C1 segment of cervical spinal cord (tissue), 14 donors: Measurements from ENCODE around the gene TMEM235.
A peak's percentile ranks its signal among the peaks of the same experiment; 100 is the strongest.

ENCODE experiments used
- DNase-seq, 14 donors: peaks; one replicate each; lab custom pipeline; 2025; lab: John Stamatoyannopoulos, UW

TMEM235 gene

DNA sequence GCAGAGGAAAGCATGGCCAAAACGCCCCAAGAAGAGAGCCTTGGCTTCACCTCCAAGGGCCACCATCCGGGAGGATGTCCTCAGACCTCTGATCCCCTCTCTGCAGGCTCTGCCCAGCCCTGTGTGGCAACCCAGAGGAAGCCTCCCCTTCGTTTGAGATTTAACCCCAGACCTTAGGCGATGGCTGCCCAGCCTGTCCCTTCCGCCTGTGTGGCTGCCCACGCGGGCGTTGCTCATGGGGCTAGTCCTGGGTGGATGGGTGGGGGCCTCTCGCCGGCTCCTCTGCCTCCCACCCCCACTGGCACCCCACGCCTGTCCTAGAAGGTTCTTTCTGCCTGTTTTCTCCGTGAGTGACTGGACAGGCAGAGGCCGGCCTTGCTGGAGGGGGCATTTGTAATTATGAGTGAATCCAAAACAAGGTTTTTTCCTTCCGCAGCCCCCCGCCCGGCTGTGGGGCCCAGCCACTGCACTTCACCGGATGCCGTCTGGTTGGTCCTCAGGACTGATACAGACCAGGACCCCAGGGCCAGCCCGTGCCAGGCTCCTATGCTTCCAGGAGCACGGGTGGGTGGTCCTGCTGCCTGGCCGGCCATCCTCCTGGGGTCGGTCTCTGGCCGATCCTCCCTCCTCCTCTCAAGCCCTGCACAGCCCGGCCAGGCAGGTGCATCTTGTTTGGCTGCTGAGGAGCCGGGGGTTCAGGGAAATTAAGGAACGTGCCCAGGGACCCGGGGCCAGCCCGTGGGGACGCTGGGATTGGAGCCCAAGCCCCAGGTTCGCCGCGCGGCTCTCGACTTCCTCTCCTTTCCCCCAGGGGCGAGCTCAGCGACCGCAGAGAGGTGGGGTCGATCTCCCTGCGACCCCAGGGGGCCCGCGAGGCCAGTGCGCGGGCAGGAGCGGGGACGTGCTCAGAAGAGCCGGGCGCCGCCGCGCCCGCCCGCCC is at the start of gene TMEM235:
TMEM235 (plus strand) TSS at position 636 of the 940 bp plus-strand sequence. CDS start 393 bp downstream, outside the sequence.
- peak in 3 of 14 donors; percentile 37 to 54 (median 52) for DNase-seq

- DNase-seq: no peak
Observed at GRCh38 chr17:78182504-78182903, 48.9 kb upstream of the TMEM235 start.

- DNase-seq: no peak
Observed at GRCh38 chr17:78183916-78184315, 47.5 kb upstream of the TMEM235 start.

DNA sequence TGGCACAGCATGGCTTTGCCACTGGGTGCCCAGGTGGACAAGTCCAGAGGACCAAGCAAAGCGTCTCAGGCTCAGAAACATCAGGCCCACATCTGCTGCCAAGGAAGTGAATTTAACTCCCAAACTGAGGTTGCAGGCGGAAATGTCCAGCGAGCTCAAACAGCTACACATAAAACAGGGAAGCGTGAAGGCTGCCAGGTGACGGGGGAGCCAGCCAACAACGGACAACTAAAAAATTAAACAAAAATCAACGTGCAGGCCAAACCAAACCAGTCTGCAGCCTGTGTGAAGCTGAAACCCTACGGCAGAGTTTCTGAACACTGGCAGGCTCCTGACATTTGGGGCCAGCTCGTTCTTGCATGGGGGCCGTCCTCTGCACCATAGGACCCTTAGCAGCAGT is 47.1 kb upstream of the TMEM235 start:
- no peak for DNase-seq

DNA sequence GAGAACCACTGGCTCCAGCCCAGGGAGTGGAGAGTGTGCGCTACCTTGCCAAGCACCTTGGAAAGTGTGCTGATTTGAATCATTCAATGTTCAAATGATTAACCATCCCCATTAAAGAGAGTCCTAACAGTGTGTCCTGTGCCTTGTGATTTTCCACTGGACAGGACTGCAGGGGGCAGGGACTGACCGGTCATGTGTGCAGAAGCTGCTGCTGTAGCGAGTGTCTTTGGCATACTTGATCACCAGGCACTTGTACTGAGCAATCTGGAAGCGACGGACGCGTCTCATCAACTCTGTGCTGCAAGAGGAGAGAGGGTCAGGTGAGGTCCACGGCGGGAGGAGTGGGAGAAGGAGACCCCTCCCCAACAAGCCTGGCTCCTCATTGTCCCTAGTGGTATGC is 46.6 kb upstream of the TMEM235 start:
- DNase-seq: peak in 1 of 14 donors; percentile 35

GRCh38 chr17:78185981-78186691 is 45.3 kb upstream of the TMEM235 start:
- no peak for DNase-seq

GRCh38 chr17:78186692-78187595 is 44.5 kb upstream of the TMEM235 start, which contains the start of the genes AFMID and TK1:
Gene AFMID (plus strand): TSS chr17:78187362. CDS start chr17:78187371, 9 bp downstream.
Gene TK1 (minus strand): TSS chr17:78187052. CDS start chr17:78186994, 58 bp downstream.
- DNase-seq: peak; percentile 53 to 98 (median 90)

- DNase-seq: no peak
Observed at GRCh38 chr17:78196716-78197115, 34.7 kb upstream of the TMEM235 start.

GRCh38 chr17:78197147-78197832 is 34.1 kb upstream of the TMEM235 start:
- peak in 8 of 14 donors; percentile 15 to 88 (median 36) for DNase-seq

DNA sequence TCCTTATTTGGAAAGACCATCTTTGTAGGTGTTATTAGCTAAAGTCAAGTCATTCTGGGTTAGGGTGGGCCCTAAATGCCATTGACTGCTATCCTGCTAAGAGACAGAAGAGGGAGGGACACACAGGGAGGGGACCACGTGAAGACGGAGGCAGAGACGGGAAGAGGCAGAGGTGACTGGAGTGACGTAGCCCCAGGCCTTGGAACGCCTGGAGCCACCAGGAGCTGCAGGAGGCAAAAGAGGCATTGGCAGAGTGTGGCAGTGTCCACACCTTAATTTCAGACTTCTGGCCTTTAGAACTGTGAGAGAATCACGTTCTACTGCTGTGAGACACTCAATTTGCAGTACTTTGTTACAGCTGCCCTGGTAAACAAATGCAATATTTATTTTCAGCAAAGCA is 31.0 kb upstream of the TMEM235 start:
- DNase-seq: no peak

GRCh38 chr17:78202666-78203065 is 28.8 kb upstream of the TMEM235 start:
- DNase-seq: no peak

- DNase-seq: no peak
Observed at GRCh38 chr17:78204387-78205123, 26.9 kb upstream of the TMEM235 start.

DNA sequence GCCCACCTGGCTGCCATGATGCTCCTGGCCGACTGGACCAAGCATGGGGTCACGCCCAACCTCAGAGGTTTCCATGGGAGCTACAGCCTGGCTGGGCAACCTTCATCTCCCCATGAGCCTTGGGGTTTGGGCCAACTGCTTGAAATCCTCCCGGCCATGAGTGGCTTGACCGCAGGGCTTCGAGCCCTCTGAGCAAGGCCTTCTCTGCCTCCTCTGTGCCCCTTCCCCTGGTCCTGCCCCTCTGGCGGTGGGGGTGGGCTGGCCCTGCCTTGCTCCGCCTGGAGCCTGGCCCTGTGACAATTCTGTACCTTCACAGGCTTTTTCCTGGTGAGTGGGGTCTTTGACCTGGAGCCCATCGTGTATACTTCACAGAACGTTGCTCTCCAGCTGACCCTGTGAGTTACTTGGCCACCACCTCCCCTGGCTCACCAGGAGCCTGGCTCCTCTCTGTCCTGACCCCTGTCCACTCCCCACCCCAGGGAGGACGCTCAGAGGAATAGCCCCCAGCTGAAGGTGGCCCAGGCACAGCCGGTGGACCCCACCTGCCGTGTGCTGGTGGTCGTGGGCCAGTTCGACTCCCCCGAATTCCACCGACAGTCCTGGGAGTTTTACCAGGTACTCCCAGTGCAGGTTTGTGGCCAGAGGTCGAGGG is 26.2 kb upstream of the TMEM235 start:
- DNase-seq: no peak

- DNase-seq: no peak
Observed at GRCh38 chr17:78206298-78206697, 25.1 kb upstream of the TMEM235 start.

GRCh38 chr17:78208486-78208885 is 22.9 kb upstream of the TMEM235 start:
- DNase-seq: no peak

- DNase-seq: peak in 1 of 14 donors; percentile 46
Observed at GRCh38 chr17:78210111-78210510, 21.3 kb upstream of the TMEM235 start.

DNA sequence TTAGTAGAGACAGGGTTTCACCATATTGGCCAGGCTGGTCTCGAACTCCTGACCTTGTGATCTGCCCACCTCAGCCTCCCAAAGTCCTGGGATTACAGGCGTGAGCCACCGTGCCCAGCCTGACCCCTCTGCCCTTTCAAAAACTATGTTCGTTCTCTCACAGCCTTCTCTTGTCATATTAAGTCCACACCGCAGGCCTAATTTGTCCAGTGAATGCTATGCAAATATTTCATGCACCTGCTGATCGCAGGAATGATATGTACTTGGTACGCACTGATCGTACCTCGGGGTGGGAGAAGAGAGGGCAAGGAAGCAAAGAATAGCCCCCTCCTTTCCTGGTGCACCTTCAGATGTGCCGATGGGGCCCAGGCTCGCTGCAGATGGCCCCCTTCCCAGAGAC is 20.4 kb upstream of the TMEM235 start:
- DNase-seq: no peak

DNA sequence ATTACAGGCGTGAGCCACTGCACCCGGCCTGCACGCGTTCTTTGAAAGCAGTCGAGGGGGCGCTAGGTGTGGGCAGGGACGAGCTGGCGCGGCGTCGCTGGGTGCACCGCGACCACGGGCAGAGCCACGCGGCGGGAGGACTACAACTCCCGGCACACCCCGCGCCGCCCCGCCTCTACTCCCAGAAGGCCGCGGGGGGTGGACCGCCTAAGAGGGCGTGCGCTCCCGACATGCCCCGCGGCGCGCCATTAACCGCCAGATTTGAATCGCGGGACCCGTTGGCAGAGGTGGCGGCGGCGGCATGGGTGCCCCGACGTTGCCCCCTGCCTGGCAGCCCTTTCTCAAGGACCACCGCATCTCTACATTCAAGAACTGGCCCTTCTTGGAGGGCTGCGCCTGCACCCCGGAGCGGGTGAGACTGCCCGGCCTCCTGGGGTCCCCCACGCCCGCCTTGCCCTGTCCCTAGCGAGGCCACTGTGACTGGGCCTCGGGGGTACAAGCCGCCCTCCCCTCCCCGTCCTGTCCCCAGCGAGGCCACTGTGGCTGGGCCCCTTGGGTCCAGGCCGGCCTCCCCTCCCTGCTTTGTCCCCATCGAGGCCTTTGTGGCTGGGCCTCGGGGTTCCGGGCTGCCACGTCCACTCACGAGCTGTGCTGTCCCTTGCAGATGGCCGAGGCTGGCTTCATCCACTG is 17.3 kb upstream of the TMEM235 start, which contains the start of gene BIRC5:
BIRC5 (plus strand) TSS at position 238 of the 690 bp plus-strand sequence; CDS start at position 302, 64 bp downstream.
- peak in 13 of 14 donors; percentile 35 to 88 (median 64) for DNase-seq

GRCh38 chr17:78214706-78215061 is 16.7 kb upstream of the TMEM235 start:
- DNase-seq: no peak
